Hepatocyte (in vitro differentiated cells): ENCODE measurements around the gene OPCML. TPM values are rescaled to one million over a fixed set of nuclear protein-coding genes. Genes with fewer than 3 reads are reported as not detected.

ENCODE experiments used
- DNase-seq: peaks from one replicate; pipeline ENCODE4 v3.0.0-alpha.2; 2016; ENCODE audit warnings: low spot score
- H2AFZ ChIP-seq: fragments of 200-600 bp; sonication (generic); 2 replicates; pipeline ENCODE4 v1.6.0; 2016; ENCODE audit warnings: antibody characterized with exemption, mild to moderate bottlenecking
- H3K27ac ChIP-seq: fragments of 200-600 bp; sonication (generic); 2 replicates; pipeline ENCODE4 v1.5.1; 2016; ENCODE audit warnings: mild to moderate bottlenecking
- H3K27me3 ChIP-seq: fragments of 200-600 bp; sonication (generic); 2 replicates; pipeline ENCODE4 v1.6.1; 2016
- H3K36me3 ChIP-seq: fragments of 200-600 bp; sonication (generic); replicated peaks from 2 replicates; pipeline ENCODE4 v1.5.1; 2016; ENCODE audit warnings: low read depth; ENCODE audit not compliant: insufficient read depth
- H3K4me1 ChIP-seq: fragments of 200-600 bp; sonication (generic); 2 replicates; pipeline ENCODE4 v1.5.1; 2016; ENCODE audit warnings: mild to moderate bottlenecking, moderate library complexity; ENCODE audit not compliant: insufficient read depth
- H3K4me2 ChIP-seq: fragments of 200-600 bp; sonication (generic); 2 replicates; pipeline ENCODE4 v1.6.0; 2016
- H3K4me3 ChIP-seq: fragments of 200-600 bp; sonication (generic); 2 replicates; pipeline ENCODE4 v1.5.1; 2016; ENCODE audit warnings: mild to moderate bottlenecking
- H3K79me2 ChIP-seq: fragments of 200-600 bp; sonication (generic); 2 replicates; pipeline ENCODE4 v1.6.0; 2017; ENCODE audit warnings: mild to moderate bottlenecking
- H3K9me2 ChIP-seq: fragments of 200-600 bp; sonication (generic); replicated peaks from 2 replicates; pipeline ENCODE4 v1.6.0; 2017; ENCODE audit warnings: mild to moderate bottlenecking; ENCODE audit not compliant: insufficient read depth
- H3K9me3 ChIP-seq: fragments of 200-600 bp; sonication (generic); 2 replicates; pipeline ENCODE4 v1.5.1; 2016; ENCODE audit warnings: low read depth, mild to moderate bottlenecking
- H4K20me1 ChIP-seq: fragments of 200-600 bp; sonication (generic); 2 replicates; pipeline ENCODE4 v1.6.0; 2016; ENCODE audit warnings: mild to moderate bottlenecking; ENCODE audit not compliant: insufficient read depth, poor library complexity, severe bottlenecking
- EZH2 ChIP-seq: fragments of 200-600 bp; sonication (generic); IDR thresholded peaks from 2 replicates; pipeline ENCODE4 v1.6.1; 2016; ENCODE audit warnings: antibody characterized with exemption, mild to moderate bottlenecking, borderline replicate concordance
- EZH2phosphoT487 ChIP-seq: fragments of 200-600 bp; sonication (generic); IDR thresholded peaks from one replicate; pipeline ENCODE4 v1.6.1; 2018; ENCODE audit warnings: antibody characterized with exemption, mild to moderate bottlenecking, low read depth, moderate library complexity; ENCODE audit not compliant: unreplicated experiment, severe bottlenecking
- WGBS: methylation state at CpG from one replicate; pipeline ENCODE4 v1.1.6; 2016; ENCODE audit warnings: low lambda C conversion rate; ENCODE audit errors: missing lambda C conversion rate; 5-methylcytosine and 5-hydroxymethylcytosine counted together
- polyA plus RNA-seq: library from polyadenylated mRNA; unstranded; fragments of >200 nt; fragmentation: Nextera tagmentation; extraction: Ambion mirVana; gene quantifications from 2 replicates; pipeline ENCODE4 v1.2.1, GENCODE V29; 2016
- total RNA-seq: library from RNA; depleted of rRNA; stranded (reverse); fragments of >200 nt; gene quantifications from 2 replicates; pipeline ENCODE4 v1.2.3, GENCODE V29; 2014
- TF ChIP-seq, protein P1 (sequence below): fragments of 200-600 bp; sonication (generic); IDR thresholded peaks from 2 replicates; pipeline ENCODE4 v1.5.1; 2016; ENCODE audit warnings: antibody characterized with exemption, mild to moderate bottlenecking; ENCODE audit not compliant: poor library complexity

OPCML gene
- total and polyA plus RNA-seq, 2 experiments from 2014 or later, result 0.37 to 0.98 TPM

DNA sequence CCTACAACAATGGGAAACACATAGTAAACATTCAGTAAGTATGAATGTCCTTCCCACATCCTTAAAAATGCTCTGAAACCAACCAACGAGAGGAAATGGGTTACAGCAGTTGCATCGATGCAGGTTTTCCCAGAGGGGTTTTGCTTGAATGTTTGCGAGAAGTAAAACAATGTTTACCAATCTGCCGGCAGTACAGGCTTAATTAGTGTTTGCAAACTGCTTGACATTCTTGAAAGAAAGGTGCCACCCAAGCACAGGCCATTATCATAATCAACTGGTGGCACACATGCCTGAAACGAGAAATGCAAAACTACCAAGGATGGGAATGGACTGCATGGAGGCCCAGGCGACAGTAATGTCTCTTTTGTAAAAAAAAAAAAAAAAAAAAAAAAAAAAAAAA, 27.1 kb upstream of the OPCML start:
- Histone ChIP-seq H3K4me2 (no peak overlapping the region), H3K79me2 (no peaks in the 10 kb centered on the region), H3K4me3 (no peak overlapping the region), H3K27me3 (peaks cover 3% of the 10 kb centered on the region), H3K9me3 (no peaks in the 10 kb centered on the region), H3K9me2 (no peaks in the 10 kb centered on the region), H4K20me1 (no peaks in the 10 kb centered on the region), H3K27ac (no peak overlapping the region), H3K4me1 (no peaks in the 10 kb centered on the region), H2AFZ (no peak overlapping the region), H3K36me3 (no peaks in the 10 kb centered on the region)
- 47% methylated on average over 6 of the region's 6 CpGs for WGBS
- DNase-seq, result no peak
- TF ChIP-seq, protein P1, sequence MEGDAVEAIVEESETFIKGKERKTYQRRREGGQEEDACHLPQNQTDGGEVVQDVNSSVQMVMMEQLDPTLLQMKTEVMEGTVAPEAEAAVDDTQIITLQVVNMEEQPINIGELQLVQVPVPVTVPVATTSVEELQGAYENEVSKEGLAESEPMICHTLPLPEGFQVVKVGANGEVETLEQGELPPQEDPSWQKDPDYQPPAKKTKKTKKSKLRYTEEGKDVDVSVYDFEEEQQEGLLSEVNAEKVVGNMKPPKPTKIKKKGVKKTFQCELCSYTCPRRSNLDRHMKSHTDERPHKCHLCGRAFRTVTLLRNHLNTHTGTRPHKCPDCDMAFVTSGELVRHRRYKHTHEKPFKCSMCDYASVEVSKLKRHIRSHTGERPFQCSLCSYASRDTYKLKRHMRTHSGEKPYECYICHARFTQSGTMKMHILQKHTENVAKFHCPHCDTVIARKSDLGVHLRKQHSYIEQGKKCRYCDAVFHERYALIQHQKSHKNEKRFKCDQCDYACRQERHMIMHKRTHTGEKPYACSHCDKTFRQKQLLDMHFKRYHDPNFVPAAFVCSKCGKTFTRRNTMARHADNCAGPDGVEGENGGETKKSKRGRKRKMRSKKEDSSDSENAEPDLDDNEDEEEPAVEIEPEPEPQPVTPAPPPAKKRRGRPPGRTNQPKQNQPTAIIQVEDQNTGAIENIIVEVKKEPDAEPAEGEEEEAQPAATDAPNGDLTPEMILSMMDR, result no peak
- no peak for TF ChIP-seq EZH2
- TF ChIP-seq EZH2phosphoT487, result no peak

DNA sequence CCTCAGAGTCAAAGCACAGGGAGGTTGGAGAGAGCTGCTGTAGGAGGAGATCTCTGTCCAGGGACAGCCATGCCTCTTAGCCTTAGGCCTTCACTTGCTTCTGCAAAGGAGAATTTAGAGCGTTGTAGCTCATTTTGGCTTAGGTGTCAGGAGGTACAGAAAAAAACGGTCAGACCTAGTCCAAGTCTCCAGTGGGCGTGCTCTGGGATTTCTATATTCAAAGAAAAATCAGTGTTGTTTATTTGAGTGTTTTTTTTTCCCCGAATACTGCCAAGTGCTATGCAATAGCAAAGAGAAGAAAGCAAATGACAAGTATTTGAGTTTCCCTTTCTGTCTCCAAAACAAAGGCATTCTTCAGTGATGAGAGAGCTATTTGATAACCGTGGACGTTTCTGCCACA, 22.7 kb upstream of the OPCML start:
- WGBS, result 66% methylated on average over 6 of the region's 6 CpGs

DNA sequence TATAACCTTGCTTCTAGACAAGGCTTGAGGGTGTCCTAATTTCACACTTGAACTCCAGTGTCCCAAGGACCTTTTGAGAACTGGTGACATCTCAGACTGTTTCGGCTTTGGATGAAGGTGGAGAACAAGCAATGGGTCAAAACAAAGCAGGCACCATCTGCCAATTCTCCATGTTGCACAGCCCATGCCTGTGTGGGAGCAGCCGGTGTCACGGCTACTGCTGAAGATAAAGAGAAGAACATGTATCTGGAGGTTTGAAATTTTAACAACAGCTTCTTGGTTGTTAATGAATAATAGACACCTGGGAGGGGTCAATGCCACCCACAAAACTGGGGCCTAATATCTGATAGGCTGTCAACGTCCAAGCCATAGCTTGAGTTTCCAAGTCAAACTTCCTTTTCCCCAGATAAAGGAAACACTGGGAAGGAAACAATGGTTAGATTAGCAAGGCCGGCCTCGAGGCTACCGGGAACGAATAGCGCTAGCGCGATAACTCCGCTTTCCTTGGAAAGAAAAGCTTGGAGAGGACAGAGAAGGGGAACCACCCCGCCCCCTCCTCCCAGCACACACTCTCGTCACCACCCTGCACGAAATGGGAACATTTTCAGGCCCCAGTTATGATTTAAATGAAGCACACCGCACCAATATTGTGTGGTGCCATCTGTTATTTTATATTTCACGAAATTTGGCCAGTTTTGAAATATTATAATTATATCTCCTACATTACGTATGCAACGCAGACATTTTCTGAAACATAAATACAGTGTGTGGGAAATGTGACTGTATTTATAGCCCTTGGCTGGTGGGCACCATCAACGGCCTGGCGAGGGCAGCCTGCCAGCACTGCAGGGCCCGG, 21.8 kb upstream of the OPCML start:
- Histone ChIP-seq H3K4me2 (no peak overlapping the region), H3K36me3 (no peaks in the 10 kb centered on the region), H3K27ac (no peak overlapping the region), H3K27me3 (no peaks in the 10 kb centered on the region), H2AFZ (no peak overlapping the region), H3K9me3 (no peaks in the 10 kb centered on the region), H3K4me1 (no peaks in the 10 kb centered on the region), H3K9me2 (no peaks in the 10 kb centered on the region), H3K4me3 (no peak overlapping the region), H3K79me2 (no peaks in the 10 kb centered on the region), H4K20me1 (no peaks in the 10 kb centered on the region)
- DNase-seq, result no peak
- TF ChIP-seq EZH2phosphoT487, result no peak
- TF ChIP-seq, protein P1, result no peak
- TF ChIP-seq EZH2, result no peak
- WGBS, result 87% methylated on average over 22 of the region's 22 CpGs

More for the DNA sequence above, 22.7 kb upstream of the OPCML start:
- H3K4me3 ChIP-seq, result no peak overlapping the region
- no peaks in the 10 kb centered on the region for H3K9me3 ChIP-seq
- H3K36me3 ChIP-seq, result no peaks in the 10 kb centered on the region
- H3K9me2 ChIP-seq, result no peaks in the 10 kb centered on the region
- no peak overlapping the region for H2AFZ ChIP-seq
- no peaks in the 10 kb centered on the region for H3K27me3 ChIP-seq
- no peak overlapping the region for H3K27ac ChIP-seq
- H3K79me2 ChIP-seq, result no peaks in the 10 kb centered on the region
- H3K4me2 ChIP-seq, result no peak overlapping the region
- H4K20me1 ChIP-seq, result no peaks in the 10 kb centered on the region
- TF ChIP-seq, protein P1, result no peak
- no peak for TF ChIP-seq EZH2
- TF ChIP-seq EZH2phosphoT487, result no peak
- no peak for DNase-seq
- H3K4me1 ChIP-seq, result no peaks in the 10 kb centered on the region
